K562 (cell line): ENCODE measurements around the gene PELI1. TPM values are rescaled to one million over a fixed set of nuclear protein-coding genes. Genes with fewer than 3 reads are reported as not detected.

Source experiments
- ATAC-seq: fragments of 200-7000 bp; cut with Tn5 transposase; 3 replicates; pipeline ENCODE4 v1.9.1; 2020; ENCODE audit warnings: moderate library complexity
- BruUV-seq: library from RNA; stranded (reverse); fragments of 400-500 nt; replicated peaks from 2 replicates; lab custom pipeline; 2021; lab: Mats Ljungman, UMichigan
- CTCF ChIA-PET: fragments of 300-600 bp; formaldehyde crosslinking; extraction: SDS; loops from one replicate; lab custom pipeline; 2021; ENCODE audit warnings: low intra/inter-chr PET ratio; lab: Yijun Ruan, JAX
- POLR2A ChIA-PET: fragments of 300-600, 350-650 bp; sonication (Branson Sonifier 250); formaldehyde crosslinking; extraction: SDS; loops from one replicate; lab custom pipeline; 2021; ENCODE audit warnings: antibody characterized with exemption, inconsistent platforms; lab: Yijun Ruan, JAX
- DNase-seq, 4 experiments: peaks; one replicate each; pipeline versions ENCODE4 v3.0.0 to v3.0.0-alpha.2; 2011 to 2018; ENCODE audit warnings: low spot score in 3 of 4, mixed read lengths in 3 of 4; ENCODE audit errors: extremely low read depth in 1 of 4
- FAIRE-seq: peaks from 2 replicates; lab custom pipeline; 2011; peaks lifted over from hg19 to GRCh38; lab: Jason Lieb, UNC
- H2AFZ ChIP-seq: 2 replicates; pipeline ENCODE4 v1.6.0; 2011; ENCODE audit warnings: low read depth, low read length, control low read depth, inconsistent platforms
- H3K27ac ChIP-seq: fragments of 200-600 bp; 3 replicates; pipeline ENCODE4 v1.8.0; 2011; ENCODE audit warnings: low read depth, mild to moderate bottlenecking, control low read depth, inconsistent platforms, low read length, moderate library complexity, mixed read lengths; ENCODE audit errors: extremely low read depth
- H3K27me3 ChIP-seq, 2 experiments: fragments of 300-600 bp in 1 of 2; 2 replicates in 1 of 2; 3 replicates in 1 of 2; pipeline versions ENCODE4 v1.6.0 to v1.8.0; 2011; ENCODE audit warnings: inconsistent platforms in 2 of 2, low read length in 2 of 2, mild to moderate bottlenecking in 1 of 2, mixed read lengths in 1 of 2, moderate library complexity in 1 of 2; ENCODE audit not compliant: control insufficient read depth in 2 of 2, insufficient read depth in 2 of 2
- H3K36me3 ChIP-seq: fragments of 300-600 bp; 3 replicates; pipeline ENCODE4 v1.8.0; 2011; ENCODE audit warnings: mild to moderate bottlenecking, low read length, inconsistent platforms; ENCODE audit not compliant: control insufficient read depth, insufficient read depth
- H3K4me1 ChIP-seq, 2 experiments: fragments of 200-600 bp in 1 of 2; replicated peaks in 1 of 2; 2 replicates in 1 of 2; 3 replicates in 1 of 2; pipeline versions ENCODE4 v1.5.1 to v1.8.0; 2011; ENCODE audit warnings: inconsistent platforms in 2 of 2, low read length in 2 of 2, mild to moderate bottlenecking in 1 of 2, mixed read lengths in 1 of 2, moderate library complexity in 1 of 2; ENCODE audit not compliant: control insufficient read depth in 2 of 2, insufficient read depth in 2 of 2
- H3K4me2 ChIP-seq: 2 replicates; pipeline ENCODE4 v1.6.1; 2011; ENCODE audit warnings: low read length, control low read depth, inconsistent platforms, mixed read lengths; ENCODE audit not compliant: insufficient read depth
- H3K4me3 ChIP-seq: fragments of 200-600 bp; sonication (generic), shearing (Covaris generic); 2 replicates; pipeline ENCODE4 v1.5.1; 2016; ENCODE audit warnings: control low read depth, inconsistent platforms
- H3K79me2 ChIP-seq: fragments of 200-600 bp; 3 replicates; pipeline ENCODE4 v1.8.0; 2011; ENCODE audit warnings: low read length, inconsistent platforms; ENCODE audit not compliant: control insufficient read depth, insufficient read depth
- H3K9ac ChIP-seq, 2 experiments: 2 replicates each; pipeline versions ENCODE4 v1.6.0 to v1.6.1; 2011; ENCODE audit warnings: low read depth in 2 of 2, low read length in 2 of 2, control low read depth in 1 of 2, inconsistent platforms in 1 of 2, mild to moderate bottlenecking in 1 of 2, mixed read lengths in 1 of 2; ENCODE audit not compliant: insufficient read depth in 1 of 2
- H3K9me1 ChIP-seq: one replicate; pipeline ENCODE4 v1.6.0; 2011; ENCODE audit warnings: inconsistent platforms, mild to moderate bottlenecking, low read length, moderate library complexity; ENCODE audit not compliant: control insufficient read depth, insufficient read depth
- H3K9me3 ChIP-seq: replicated peaks from 2 replicates; pipeline ENCODE4 v1.5.1; 2011; ENCODE audit warnings: low read depth, low read length, inconsistent platforms; ENCODE audit not compliant: control insufficient read depth, insufficient read depth
- H4K20me1 ChIP-seq: replicated peaks from 2 replicates; pipeline ENCODE4 v1.6.1; 2011; ENCODE audit warnings: low read length, inconsistent platforms, mixed read lengths; ENCODE audit not compliant: control insufficient read depth, insufficient read depth
- in situ Hi-C: fragments of 300-500 bp; cut with MboI; formaldehyde crosslinking; loops from 4 replicates; pipeline ENCODE4 v1.15.0; 2018; ENCODE audit warnings: inconsistent platforms, mixed read lengths
- intact Hi-C: fragments of 100-400 bp; cut with micrococcal nuclease; formaldehyde crosslinking; loops from 2 replicates; pipeline ENCODE4 v1.14.2; 2022
- polyA plus RNA-seq, 8 experiments: library from polyadenylated mRNA; depleted of rRNA in 4 of 8; stranded (reverse) in 5 of 8; unstranded in 3 of 8; fragments of >200 nt; fragmentation: Nextera tagmentation in 2 of 8; fragmentation: Illumina TruSeq in 1 of 8; extraction: Ambion mirVana in 2 of 8; extraction: Trizol in 1 of 8; gene quantifications; 2 replicates each; pipeline versions ENCODE4 v1.2.1 to v1.2.3, GENCODE V29; 2011 to 2014; ENCODE audit warnings: inconsistent platforms in 1 of 8, missing spikeins in 1 of 8
- total RNA-seq, 7 experiments: library from RNA; depleted of rRNA in 6 of 7; stranded (reverse); fragments of >200 nt in 6 of 7; fragmentation: Illumina TruSeq in 2 of 7; extraction: Trizol in 2 of 7; gene quantifications; 2 replicates each; pipeline versions ENCODE4 v1.2.1 to v1.2.3, GENCODE V29; 2011 to 2021; ENCODE audit warnings: low replicate concordance in 1 of 7
- TF ChIP-seq, protein P1 (sequence below), 2 experiments: fragments of 450-650 bp in 1 of 2; sonication (generic) in 1 of 2; formaldehyde crosslinking in 1 of 2; IDR thresholded peaks in 1 of 2; conservative IDR thresholded peaks in 1 of 2; 2 replicates each; pipeline versions ENCODE4 v1.6.1 to v1.8.1; 2016 to 2023; ENCODE audit warnings: mild to moderate bottlenecking in 2 of 2, moderate library complexity in 2 of 2, inconsistent platforms in 1 of 2, missing genetic modification reagents in 1 of 2
- TF ChIP-seq, protein P2 (sequence below): sonication (generic); formaldehyde crosslinking; IDR thresholded peaks from 2 replicates; pipeline ENCODE4 v1.8.0; 2022; ENCODE audit warnings: mild to moderate bottlenecking, missing genetic modification reagents

Gene PELI1
- total and polyA plus RNA-seq, 9 of the 15 experiments (the other 6 are each of a cell fraction or from before 2014, with no cell fraction given) = 3.3 to 19.2 (median 12.5) TPM

DNA sequence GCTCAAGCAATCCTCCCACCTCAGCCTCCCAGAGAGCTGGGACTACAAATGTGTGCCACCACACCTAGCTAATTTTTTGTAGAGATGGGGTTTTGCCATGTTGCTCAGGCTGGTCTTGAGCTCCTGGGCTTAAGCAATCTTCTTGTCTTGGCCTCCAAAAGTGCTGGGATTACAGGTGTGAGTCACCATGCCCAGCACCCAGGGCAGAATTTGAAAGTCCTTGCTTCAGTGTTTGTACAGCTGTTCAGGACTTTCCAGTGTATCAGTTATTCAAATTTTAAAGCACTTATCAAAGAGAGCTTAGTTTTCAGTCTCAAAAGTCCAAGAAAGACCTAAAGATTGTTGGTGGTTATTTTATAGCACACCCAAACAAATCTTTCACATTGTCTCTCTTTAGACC is 81.4 kb downstream of the PELI1 start:
- BruUV-seq = no TSS peak
- H3K27ac ChIP-seq = no peak overlapping the region
- no peaks in the 10 kb centered on the region for H3K9me3 ChIP-seq
- in situ Hi-C loops = loop anchor here (10.0 kb wide), 1 partner anchor 822 kb away; no protein-coding TSS in a partner anchor
- no peaks in the 10 kb centered on the region for H3K9me1 ChIP-seq
- DNase-seq = no peak
- ATAC-seq = no peak
- H3K4me2 ChIP-seq = no peak overlapping the region
- H4K20me1 ChIP-seq = no peaks in the 10 kb centered on the region
- no peak overlapping the region for H3K9ac ChIP-seq
- H3K79me2 ChIP-seq = no peaks in the 10 kb centered on the region
- H3K4me1 ChIP-seq = peaks cover 0 to 14% of the 10 kb centered on the region in 2 experiments; a peak in 3 of 5 replicates
- intact Hi-C loops = no loop called here
- no peaks in the 10 kb centered on the region for H3K36me3 ChIP-seq
- TF ChIP-seq, protein P1, sequence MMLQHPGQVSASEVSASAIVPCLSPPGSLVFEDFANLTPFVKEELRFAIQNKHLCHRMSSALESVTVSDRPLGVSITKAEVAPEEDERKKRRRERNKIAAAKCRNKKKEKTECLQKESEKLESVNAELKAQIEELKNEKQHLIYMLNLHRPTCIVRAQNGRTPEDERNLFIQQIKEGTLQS (IDR thresholded peaks at IDR 0.05) = peak; percentile 22; the same call in 1 of the 2 replicates
- TF ChIP-seq, protein P1 (CRISPR knock-in tag; conservative IDR thresholded peaks at IDR 0.05) = no peak
- TF ChIP-seq, protein P2, sequence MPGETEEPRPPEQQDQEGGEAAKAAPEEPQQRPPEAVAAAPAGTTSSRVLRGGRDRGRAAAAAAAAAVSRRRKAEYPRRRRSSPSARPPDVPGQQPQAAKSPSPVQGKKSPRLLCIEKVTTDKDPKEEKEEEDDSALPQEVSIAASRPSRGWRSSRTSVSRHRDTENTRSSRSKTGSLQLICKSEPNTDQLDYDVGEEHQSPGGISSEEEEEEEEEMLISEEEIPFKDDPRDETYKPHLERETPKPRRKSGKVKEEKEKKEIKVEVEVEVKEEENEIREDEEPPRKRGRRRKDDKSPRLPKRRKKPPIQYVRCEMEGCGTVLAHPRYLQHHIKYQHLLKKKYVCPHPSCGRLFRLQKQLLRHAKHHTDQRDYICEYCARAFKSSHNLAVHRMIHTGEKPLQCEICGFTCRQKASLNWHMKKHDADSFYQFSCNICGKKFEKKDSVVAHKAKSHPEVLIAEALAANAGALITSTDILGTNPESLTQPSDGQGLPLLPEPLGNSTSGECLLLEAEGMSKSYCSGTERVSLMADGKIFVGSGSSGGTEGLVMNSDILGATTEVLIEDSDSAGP = no peak
- POLR2A ChIA-PET = interaction anchor here (0.7 to 1.1 kb wide), 3 partner anchors 11 to 963 kb away, joined by 3 read pairs; no protein-coding TSS in a partner anchor
- no peak overlapping the region for H2AFZ ChIP-seq
- no peak for FAIRE-seq
- CTCF ChIA-PET = no interaction called here
- H3K27me3 ChIP-seq = no peaks in the 10 kb centered on the region
- H3K4me3 ChIP-seq = no peak overlapping the region
